C4-2B (cell line): ENCODE results near the gene ABCB11.
"Not testable (repeated sequence)": the region's sequence is repeated elsewhere in the genome, so short reads cannot be mapped to it uniquely, and the experiment has no call there.

ENCODE experiments used
- H3K27ac ChIP-seq: fragments of 450-650 bp; 2 replicates; pipeline ENCODE4 v1.5.1; 2017
- ZFX ChIP-seq: fragments of 450-650 bp; IDR thresholded peaks from 2 replicates; pipeline ENCODE4 v1.6.1; 2017
- TF ChIP-seq, protein P1 (sequence below): fragments of 450-650 bp; conservative IDR thresholded peaks from 2 replicates; pipeline ENCODE4 v1.5.1; 2017; ENCODE audit warnings: mild to moderate bottlenecking

ABCB11 gene

DNA sequence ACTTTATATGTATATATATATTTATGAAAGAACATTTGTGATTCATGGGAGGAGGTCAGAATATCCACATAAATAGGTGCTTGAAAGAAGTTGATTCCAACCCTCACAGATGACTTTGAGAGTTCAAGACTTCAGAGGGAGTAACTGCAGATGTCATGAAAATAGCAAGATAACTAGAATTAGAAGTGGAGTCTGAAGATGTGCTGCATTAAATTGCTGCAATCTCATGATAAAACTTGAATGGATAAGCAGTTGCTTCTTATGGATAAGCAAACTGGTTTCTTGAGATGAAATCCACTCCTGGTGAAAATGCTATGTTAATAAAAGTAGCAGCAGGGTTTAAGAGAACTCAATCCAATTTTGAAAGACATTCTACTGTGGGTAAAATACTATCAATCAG lies 89.8 kb downstream of the ABCB11 start:
- no peak for TF ChIP-seq ZFX
- no peak overlapping the region for H3K27ac ChIP-seq

DNA sequence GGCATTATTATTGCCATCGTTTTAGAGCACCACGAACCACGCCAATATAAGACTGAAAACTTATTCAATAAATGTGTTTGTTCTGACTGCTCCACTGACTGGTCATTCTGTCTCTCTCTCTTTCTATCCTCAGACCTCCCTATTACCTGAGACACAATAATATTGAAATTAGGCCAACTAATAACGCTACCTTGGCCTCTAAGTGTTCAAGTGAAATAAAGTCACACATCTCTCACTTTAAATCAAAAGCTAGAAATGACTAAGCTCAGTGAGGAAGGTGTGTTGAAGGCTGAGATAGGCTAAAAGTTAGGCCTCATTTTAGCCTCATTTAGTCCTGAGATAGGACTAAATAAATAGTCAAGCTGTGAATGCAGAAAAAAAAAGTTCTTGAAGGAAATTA lies 91.2 kb downstream of the ABCB11 start:
- no peak overlapping the region for H3K27ac ChIP-seq
- TF ChIP-seq ZFX: no peak
- TF ChIP-seq, protein P1, sequence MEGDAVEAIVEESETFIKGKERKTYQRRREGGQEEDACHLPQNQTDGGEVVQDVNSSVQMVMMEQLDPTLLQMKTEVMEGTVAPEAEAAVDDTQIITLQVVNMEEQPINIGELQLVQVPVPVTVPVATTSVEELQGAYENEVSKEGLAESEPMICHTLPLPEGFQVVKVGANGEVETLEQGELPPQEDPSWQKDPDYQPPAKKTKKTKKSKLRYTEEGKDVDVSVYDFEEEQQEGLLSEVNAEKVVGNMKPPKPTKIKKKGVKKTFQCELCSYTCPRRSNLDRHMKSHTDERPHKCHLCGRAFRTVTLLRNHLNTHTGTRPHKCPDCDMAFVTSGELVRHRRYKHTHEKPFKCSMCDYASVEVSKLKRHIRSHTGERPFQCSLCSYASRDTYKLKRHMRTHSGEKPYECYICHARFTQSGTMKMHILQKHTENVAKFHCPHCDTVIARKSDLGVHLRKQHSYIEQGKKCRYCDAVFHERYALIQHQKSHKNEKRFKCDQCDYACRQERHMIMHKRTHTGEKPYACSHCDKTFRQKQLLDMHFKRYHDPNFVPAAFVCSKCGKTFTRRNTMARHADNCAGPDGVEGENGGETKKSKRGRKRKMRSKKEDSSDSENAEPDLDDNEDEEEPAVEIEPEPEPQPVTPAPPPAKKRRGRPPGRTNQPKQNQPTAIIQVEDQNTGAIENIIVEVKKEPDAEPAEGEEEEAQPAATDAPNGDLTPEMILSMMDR: no peak

DNA sequence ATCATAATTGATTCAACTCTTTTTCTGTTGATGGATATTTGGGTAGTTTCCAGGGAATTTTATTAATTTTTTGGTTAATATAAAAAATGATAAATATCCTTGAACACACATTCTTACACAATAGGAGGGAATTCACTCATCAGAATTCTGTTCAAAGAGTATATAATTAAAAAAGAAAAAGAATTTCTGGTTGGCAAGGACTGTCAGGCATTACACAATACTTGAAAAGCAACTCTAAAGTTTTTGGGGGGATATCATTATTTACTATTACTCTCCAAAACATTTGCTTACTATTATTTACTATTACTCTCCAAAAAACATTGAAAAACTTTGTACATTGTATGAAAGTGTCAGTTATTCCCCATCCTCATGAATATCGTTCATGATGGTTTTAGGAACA lies 92.1 kb downstream of the ABCB11 start:
- no peak for TF ChIP-seq ZFX
- TF ChIP-seq, protein P1: no peak

DNA sequence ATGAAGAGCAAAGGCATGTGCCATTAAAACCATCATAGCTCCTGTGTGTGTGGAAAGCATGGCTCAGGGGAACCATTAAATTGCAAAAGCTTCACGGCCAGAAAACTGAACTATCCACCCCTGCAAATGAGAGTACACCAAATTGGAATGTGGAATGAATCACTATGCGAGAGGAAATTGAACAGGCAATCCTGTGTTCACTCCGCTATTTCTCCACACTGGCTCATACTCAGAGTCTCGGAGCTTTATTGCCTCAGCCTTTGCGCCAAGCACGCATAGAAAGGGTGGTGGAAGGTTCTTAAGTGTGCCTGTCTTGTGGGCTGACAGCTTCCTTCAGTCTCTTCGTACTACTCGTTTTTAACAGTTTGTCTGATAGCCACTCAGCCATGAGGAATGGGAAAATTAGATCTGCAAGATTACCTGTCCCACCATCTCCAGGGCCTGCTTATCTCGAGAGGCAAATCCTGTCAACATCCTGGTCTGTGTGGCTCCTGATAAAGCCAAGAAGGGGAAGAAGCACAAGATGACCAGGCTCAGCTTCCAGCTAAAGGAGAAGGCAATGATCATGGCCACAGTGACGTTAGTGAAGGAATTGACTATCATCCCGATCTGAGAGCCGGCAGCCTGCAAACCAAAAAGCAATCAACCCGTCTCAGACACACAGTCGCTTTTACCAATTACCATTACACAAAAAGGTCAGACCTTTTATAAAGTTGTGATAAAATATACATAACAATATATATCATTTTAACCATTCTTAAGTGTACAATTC lies 95.1 kb downstream of the ABCB11 start:
- no peak for TF ChIP-seq ZFX
- TF ChIP-seq, protein P1: no peak
- H3K27ac ChIP-seq: no peak overlapping the region

More for the DNA sequence above, 92.1 kb downstream of the ABCB11 start:
- no peak overlapping the region for H3K27ac ChIP-seq

DNA sequence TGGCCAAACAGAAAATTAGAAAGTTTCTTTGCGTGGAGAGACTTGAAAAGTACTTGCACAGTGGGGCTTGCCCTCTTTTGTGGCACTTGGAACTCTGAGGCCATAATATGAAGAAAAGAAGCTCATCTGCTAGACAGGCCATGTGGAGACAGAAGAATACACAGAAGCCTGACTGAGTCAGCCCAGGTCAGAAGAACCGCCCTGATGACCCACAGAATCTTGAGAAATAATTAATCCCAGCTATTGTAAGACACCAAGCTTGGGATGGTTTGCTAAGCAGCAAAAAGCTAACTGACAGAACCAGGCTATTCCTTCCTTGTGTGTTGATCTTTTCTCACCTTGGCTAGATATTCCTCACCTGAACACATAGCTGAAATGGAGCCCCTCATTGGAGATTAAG lies 96.3 kb downstream of the ABCB11 start:
- TF ChIP-seq ZFX: no peak
- TF ChIP-seq, protein P1: no peak
- H3K27ac ChIP-seq: no peak overlapping the region

GRCh38 chr2:168932174-168932573 lies 99.0 kb downstream of the ABCB11 start:
- not testable (repeated sequence) for H3K27ac ChIP-seq

DNA sequence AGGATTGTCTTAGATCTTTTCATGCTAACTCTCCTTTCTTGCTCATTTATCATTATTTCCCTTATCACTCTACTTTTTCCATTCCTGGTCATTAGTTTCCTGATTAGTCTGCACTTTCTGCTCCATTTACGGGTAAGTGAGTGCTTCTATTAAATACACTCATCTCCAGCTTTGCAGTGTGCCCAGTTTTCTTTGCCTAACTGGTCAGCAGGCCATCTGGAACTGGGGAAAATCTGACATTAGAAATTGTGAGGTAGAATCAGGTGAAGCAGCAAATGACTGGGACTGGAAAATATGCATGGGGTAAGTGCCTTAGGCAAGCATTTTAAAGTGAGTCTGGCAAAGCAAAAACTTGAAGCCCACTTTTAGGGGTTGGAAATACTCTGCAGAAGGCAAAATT lies 100.9 kb downstream of the ABCB11 start:
- TF ChIP-seq ZFX: no peak
- TF ChIP-seq, protein P1: no peak
- no peak overlapping the region for H3K27ac ChIP-seq

- TF ChIP-seq, protein P1: no peak
- TF ChIP-seq ZFX: no peak
- no peak overlapping the region for H3K27ac ChIP-seq
These were observed 102.1 kb downstream of the ABCB11 start for GRCh38 chr2:168929031-168929430.
